Urinary bladder (tissue), 4 donors: ENCODE measurements around the gene CHM. TPM values are rescaled to one million over a fixed set of nuclear protein-coding genes. Genes with fewer than 3 reads are reported as not detected.
"Not testable (repeated sequence)": the region's sequence is repeated elsewhere in the genome, so short reads cannot be mapped to it uniquely, and the experiment has no call there.

Experiments
- DNase-seq: peaks from one replicate; pipeline ENCODE4 v3.0.0-alpha.2; 2015; ENCODE audit errors: extremely low spot score
- H3K27ac ChIP-seq: one replicate; pipeline ENCODE4 v1.5.1; 2013; ENCODE audit warnings: low read depth, mild to moderate bottlenecking, moderate library complexity
- H3K36me3 ChIP-seq: one replicate; pipeline ENCODE4 v1.6.1; 2013; ENCODE audit warnings: mild to moderate bottlenecking, moderate library complexity; ENCODE audit not compliant: insufficient read depth
- H3K4me1 ChIP-seq: one replicate; pipeline ENCODE4 v1.6.1; 2013; ENCODE audit warnings: mild to moderate bottlenecking, moderate library complexity; ENCODE audit not compliant: insufficient read depth
- H3K4me3 ChIP-seq: one replicate; pipeline ENCODE4 v1.5.1; 2013; ENCODE audit warnings: low read depth, low read length
- WGBS: extraction: QIAGEN DNeasy Blood & Tissue Kit; methylation state at CpG from one replicate; pipeline ENCODE4 v1.1.7; 2013; 5-methylcytosine and 5-hydroxymethylcytosine counted together
- polyA plus RNA-seq: library from polyadenylated mRNA; stranded (reverse); fragments of 200-250 nt; gene quantifications from one replicate; pipeline ENCODE4 v1.2.3, GENCODE V29; 2013
- total RNA-seq: library from RNA; depleted of rRNA; stranded (reverse); fragments of >200 nt; gene quantifications from one replicate; pipeline ENCODE4 v1.2.3, GENCODE V29; 2014
- donor health status: healthy with polysubstance abuse.
- donor health status: healthy.

Gene CHM
- total and polyA plus RNA-seq, 2 donors = 12.2 to 49.3 TPM

- H3K36me3 ChIP-seq, H3K27ac ChIP-seq, DNase-seq, H3K4me1 ChIP-seq, H3K4me3 ChIP-seq: not testable (repeated sequence)
- WGBS = 98% methylated on average over 2 of the region's 2 CpGs
These were observed 130.6 kb downstream of the CHM start for GRCh38 chrX:85916656-85917280.

DNA sequence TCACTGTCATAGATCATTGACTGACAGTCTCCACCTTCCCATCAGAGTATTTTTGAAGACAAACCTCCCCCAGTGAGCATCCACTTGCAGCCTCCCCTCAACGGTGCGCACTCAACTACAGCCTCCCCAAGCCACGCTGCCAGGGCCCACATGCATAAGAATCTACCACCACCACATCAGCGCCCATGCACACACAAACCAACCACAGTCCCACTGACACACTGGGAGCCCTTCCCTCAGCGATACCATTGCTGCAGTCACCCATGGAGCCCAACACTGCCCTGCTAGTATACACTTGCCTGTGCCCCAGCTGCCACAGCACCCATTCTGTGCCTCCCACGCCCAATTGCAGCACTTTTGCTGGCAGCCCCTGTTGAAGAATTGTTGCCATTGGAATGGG is 132.9 kb downstream of the CHM start:
- H3K4me1 ChIP-seq = no peaks in the 10 kb centered on the region
- H3K36me3 ChIP-seq = no peaks in the 10 kb centered on the region
- DNase-seq = no peak
- no peak overlapping the region for H3K27ac ChIP-seq
- WGBS = 96% methylated on average over 6 of the region's 6 CpGs
- H3K4me3 ChIP-seq = no peak overlapping the region

DNA sequence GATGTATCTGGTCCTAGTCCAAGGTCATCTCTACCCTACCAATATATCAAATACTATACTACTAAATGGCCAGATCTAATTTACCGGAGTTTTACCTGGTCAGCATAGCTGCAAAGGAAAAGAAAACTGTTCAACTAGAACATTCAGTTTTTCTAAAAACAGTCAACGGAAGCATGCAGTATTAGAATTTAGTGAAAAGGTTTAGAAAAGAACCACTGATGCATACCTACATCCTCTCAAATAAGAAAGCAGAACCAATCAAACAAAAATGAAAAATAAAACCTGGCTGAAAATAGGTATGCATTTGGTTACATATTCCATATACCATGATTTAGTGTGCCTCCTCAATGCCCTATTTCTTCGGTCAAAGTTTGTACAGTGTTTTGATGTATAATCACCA is 140.0 kb downstream of the CHM start:
- no peaks in the 10 kb centered on the region for H3K36me3 ChIP-seq
- no peaks in the 10 kb centered on the region for H3K4me1 ChIP-seq
- DNase-seq = no peak
- 99% methylated on average over 3 of the region's 3 CpGs for WGBS
- H3K27ac ChIP-seq = no peak overlapping the region
- H3K4me3 ChIP-seq = no peak overlapping the region

GRCh38 chrX:85906399-85906798 is 141.0 kb downstream of the CHM start:
- 90% methylated on average over 2 of the region's 2 CpGs for WGBS
- no peaks in the 10 kb centered on the region for H3K36me3 ChIP-seq
- DNase-seq = no peak
- no peaks in the 10 kb centered on the region for H3K4me1 ChIP-seq
- no peak overlapping the region for H3K27ac ChIP-seq
- H3K4me3 ChIP-seq = no peak overlapping the region

GRCh38 chrX:85905851-85906250 is 141.5 kb downstream of the CHM start:
- Histone ChIP-seq H3K36me3 (no peaks in the 10 kb centered on the region), H3K4me3 (no peak overlapping the region), H3K4me1 (no peaks in the 10 kb centered on the region), H3K27ac (no peak overlapping the region)
- DNase-seq = no peak
- 92% methylated on average over 3 of the region's 3 CpGs for WGBS

GRCh38 chrX:85903692-85904471 is 143.5 kb downstream of the CHM start:
- no peak overlapping the region for H3K4me3 ChIP-seq
- no peaks in the 10 kb centered on the region for H3K4me1 ChIP-seq
- WGBS = 68% methylated on average over 5 of the region's 5 CpGs
- DNase-seq = no peak
- H3K36me3 ChIP-seq = no peaks in the 10 kb centered on the region
- no peak overlapping the region for H3K27ac ChIP-seq

DNA sequence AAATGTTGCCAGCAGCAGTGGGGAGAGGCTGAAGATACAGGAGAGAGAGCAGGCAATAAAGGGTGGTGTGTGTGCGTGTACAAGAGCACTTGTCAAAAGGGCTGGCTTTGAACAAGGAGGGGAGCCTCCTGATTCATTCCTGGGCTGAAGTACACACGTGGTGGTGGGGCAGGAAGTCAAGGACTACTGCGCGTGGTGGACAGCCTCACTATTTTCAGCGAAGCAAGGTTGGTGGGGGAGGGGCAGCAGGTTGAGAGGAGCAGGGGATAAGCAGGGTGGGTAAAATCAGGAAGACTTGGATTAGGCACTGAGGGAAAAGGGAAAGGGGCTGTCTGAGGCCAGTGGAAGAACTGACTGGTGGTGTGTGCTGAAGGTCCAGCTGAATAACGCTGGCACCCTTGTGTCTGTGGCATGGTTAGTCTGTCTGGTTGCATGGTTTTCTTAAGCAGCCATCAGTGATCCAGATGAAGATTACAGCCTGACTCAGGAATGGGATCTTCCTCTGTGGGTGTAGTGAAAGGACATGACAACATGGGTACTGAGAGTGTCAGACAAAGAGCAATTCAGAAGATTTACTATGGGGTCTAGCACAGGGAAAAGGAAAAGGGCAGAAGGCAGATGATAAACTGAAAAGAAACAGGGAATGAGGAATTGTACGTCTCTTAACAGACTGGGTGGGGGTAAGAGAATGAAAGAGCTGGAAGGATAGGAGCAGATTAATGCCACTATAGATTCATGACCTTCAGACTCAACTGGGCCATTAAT is 149.8 kb downstream of the CHM start:
- H3K36me3 ChIP-seq = no peaks in the 10 kb centered on the region
- no peak overlapping the region for H3K4me3 ChIP-seq
- WGBS = 79% methylated on average over 7 of the region's 7 CpGs
- H3K27ac ChIP-seq = no peak overlapping the region
- DNase-seq = no peak
- H3K4me1 ChIP-seq = no peaks in the 10 kb centered on the region

GRCh38 chrX:85882601-85883000 is 164.8 kb downstream of the CHM start:
- Histone ChIP-seq H3K27ac (no peak overlapping the region), H3K4me1 (no peaks in the 10 kb centered on the region), H3K4me3 (no peak overlapping the region), H3K36me3 (no peaks in the 10 kb centered on the region)
- 92% methylated on average over 5 of the region's 5 CpGs for WGBS
- DNase-seq = no peak

DNA sequence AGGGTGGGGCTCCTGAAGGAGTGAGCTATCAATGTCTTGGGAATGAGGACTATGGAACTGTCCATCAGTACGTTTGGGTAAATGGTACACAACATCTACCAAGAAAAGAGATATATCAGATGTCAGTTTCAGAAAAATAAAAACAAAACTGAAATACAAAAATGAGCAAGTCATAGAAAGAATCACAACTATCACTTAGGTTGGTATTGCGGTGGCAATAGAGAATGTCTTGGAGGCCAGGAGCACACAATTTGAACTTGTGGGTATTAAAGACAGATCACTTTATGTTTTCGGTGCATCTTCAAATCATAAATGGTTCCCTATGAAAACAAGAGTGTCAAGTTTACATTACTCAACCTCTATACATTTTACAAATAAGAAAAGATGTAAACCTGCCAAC is 176.8 kb downstream of the CHM start:
- Histone ChIP-seq H3K4me1 (no peaks in the 10 kb centered on the region), H3K4me3 (no peak overlapping the region), H3K27ac (no peak overlapping the region), H3K36me3 (no peaks in the 10 kb centered on the region)
- DNase-seq = no peak
- over 99% methylated on average over 3 of the region's 3 CpGs for WGBS

- no peak for DNase-seq
- Histone ChIP-seq H3K36me3 (no peaks in the 10 kb centered on the region), H3K4me1 (no peaks in the 10 kb centered on the region), H3K4me3 (no peak overlapping the region), H3K27ac (no peak overlapping the region)
These were observed 182.0 kb downstream of the CHM start for GRCh38 chrX:85865324-85865723.

DNA sequence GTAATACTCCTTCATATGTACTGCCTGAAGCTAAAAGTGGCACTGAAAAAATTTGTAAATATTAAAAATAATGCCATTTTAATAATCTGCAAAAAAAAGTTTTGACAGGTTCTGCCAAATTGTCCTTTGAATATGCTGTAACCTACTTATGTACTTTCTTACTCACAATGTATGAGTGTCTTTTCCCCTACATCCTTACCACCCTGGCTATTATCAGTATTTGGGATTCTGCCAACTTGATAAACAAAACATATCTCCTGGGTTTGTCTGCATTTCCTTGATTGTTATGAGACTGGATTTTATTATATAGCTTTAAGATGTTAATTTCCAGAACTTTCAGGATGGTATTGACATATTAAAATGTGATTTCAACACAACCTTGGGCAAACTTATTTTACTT is 187.9 kb downstream of the CHM start:
- no peaks in the 10 kb centered on the region for H3K36me3 ChIP-seq
- H3K4me1 ChIP-seq = no peaks in the 10 kb centered on the region
- H3K27ac ChIP-seq = no peak overlapping the region
- no peak for DNase-seq
- no peak overlapping the region for H3K4me3 ChIP-seq

- WGBS = 29% methylated on average over 3 of the region's 3 CpGs
- DNase-seq = no peak
These were observed 195.9 kb downstream of the CHM start for GRCh38 chrX:85851418-85851817.

DNA sequence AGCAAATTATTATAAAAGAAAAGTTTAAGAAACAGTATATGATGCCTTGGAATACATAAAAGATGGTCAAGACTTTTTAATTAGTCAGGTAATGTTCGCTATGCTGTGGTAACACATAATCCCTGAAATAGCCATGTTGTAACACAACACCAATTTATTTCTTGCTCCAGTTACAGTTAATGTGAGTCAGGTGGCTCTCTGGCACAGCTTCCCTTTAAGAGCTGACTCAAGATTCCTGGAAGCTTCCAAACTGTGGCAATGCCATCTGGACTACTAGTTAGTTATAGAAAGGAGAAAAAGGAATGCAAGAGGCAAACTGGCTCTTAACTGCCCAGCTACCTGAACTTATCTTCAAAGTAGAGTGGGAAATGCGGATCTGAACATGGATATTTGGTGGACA is 210.5 kb downstream of the CHM start:
- 83% methylated on average over 2 of the region's 2 CpGs for WGBS
- Histone ChIP-seq H3K27ac (no peak overlapping the region), H3K4me1 (no peaks in the 10 kb centered on the region), H3K4me3 (no peak overlapping the region), H3K36me3 (no peaks in the 10 kb centered on the region)
- DNase-seq = no peak

More at GRCh38 chrX:85851418-85851817, 195.9 kb downstream of the CHM start:
- Histone ChIP-seq H3K27ac (no peak overlapping the region), H3K4me3 (no peak overlapping the region), H3K4me1 (no peaks in the 10 kb centered on the region), H3K36me3 (no peaks in the 10 kb centered on the region)

GRCh38 chrX:85828771-85829170 is 218.6 kb downstream of the CHM start:
- 78% methylated on average over 5 of the region's 5 CpGs for WGBS
- Histone ChIP-seq H3K4me1 (no peaks in the 10 kb centered on the region), H3K4me3 (no peak overlapping the region), H3K27ac (no peak overlapping the region), H3K36me3 (no peaks in the 10 kb centered on the region)
- DNase-seq = no peak
